H1 (cell line): ENCODE results near the gene DUSP1. TPM values are rescaled to one million over a fixed set of nuclear protein-coding genes. Genes with fewer than 3 reads are reported as not detected.
A peak's percentile ranks its signal among the peaks of the same experiment; 100 is the strongest.

Experiments
- CTCF ChIA-PET: fragments of 300-600 bp; sonication (Branson Sonifier 250); formaldehyde crosslinking; loops from one replicate; lab custom pipeline; 2021; ENCODE audit not compliant: partially characterized antibody; lab: Charles Lee
- POLR2A ChIA-PET: fragments of 300-600 bp; sonication (Branson Sonifier 250); formaldehyde crosslinking; loops from one replicate; lab custom pipeline; 2021; ENCODE audit warnings: inconsistent platforms; ENCODE audit not compliant: partially characterized antibody; lab: Charles Lee
- DNase-seq, 2 experiments: peaks; one replicate each; pipeline versions ENCODE4 v3.0.0 to v3.0.0-alpha.2; 2010 to 2022; ENCODE audit warnings: low spot score in 2 of 2, low read depth in 1 of 2, mixed read lengths in 1 of 2
- FAIRE-seq: peaks from 2 replicates; lab custom pipeline; 2011; peaks lifted over from hg19 to GRCh38; lab: Jason Lieb, UNC
- H2AFZ ChIP-seq: 2 replicates; pipeline ENCODE4 v1.8.1; 2012; ENCODE audit warnings: low read length, inconsistent platforms
- H2AK5ac ChIP-seq: 2 replicates; pipeline ENCODE4 v1.6.1; 2013; ENCODE audit warnings: low read depth, low read length
- H2BK120ac ChIP-seq: replicated peaks from 2 replicates; pipeline ENCODE3; 2013; ENCODE audit warnings: low read depth, low read length, inconsistent platforms
- H2BK12ac ChIP-seq: 2 replicates; pipeline ENCODE4 v1.6.1; 2013; ENCODE audit warnings: low read depth, low read length
- H2BK15ac ChIP-seq: 2 replicates; pipeline ENCODE4 v1.6.1; 2013; ENCODE audit warnings: low read length
- H2BK20ac ChIP-seq: 2 replicates; pipeline ENCODE4 v1.6.1; 2013; ENCODE audit warnings: low read length
- H2BK5ac ChIP-seq: 2 replicates; pipeline ENCODE4 v1.6.1; 2013; ENCODE audit warnings: low read depth, low read length
- H3K14ac ChIP-seq: 2 replicates; pipeline ENCODE4 v1.6.1; 2013; ENCODE audit warnings: inconsistent platforms; ENCODE audit not compliant: insufficient read length
- H3K18ac ChIP-seq: 2 replicates; pipeline ENCODE4 v1.6.1; 2013; ENCODE audit warnings: low read length; ENCODE audit errors: extremely low read depth
- H3K23ac ChIP-seq: 2 replicates; pipeline ENCODE4 v1.6.1; 2013; ENCODE audit warnings: inconsistent platforms; ENCODE audit not compliant: insufficient read length
- H3K23me2 ChIP-seq: 2 replicates; pipeline ENCODE4 v1.6.1; 2013; ENCODE audit warnings: low read depth, low read length
- H3K27ac ChIP-seq: 2 replicates; pipeline ENCODE4 v1.6.1; 2011; ENCODE audit warnings: low read depth, low read length, inconsistent platforms
- H3K27me3 ChIP-seq, 4 experiments: replicated peaks in 1 of 4; 1 replicate in 1 of 4; 2 replicates in 3 of 4; pipeline versions ENCODE4 v1.6.1 to v1.8.1; 2011 to 2013; ENCODE audit warnings: low read length in 3 of 4, mild to moderate bottlenecking in 3 of 4, inconsistent platforms in 2 of 4, mixed read lengths in 2 of 4, moderate library complexity in 1 of 4; ENCODE audit not compliant: control insufficient read depth in 3 of 4, insufficient read depth in 3 of 4; ENCODE audit errors: extremely low read depth in 1 of 4
- H3K36me3 ChIP-seq, 4 experiments: 2 replicates each; pipeline versions ENCODE4 v1.6.1 to v1.8.1; 2011 to 2013; ENCODE audit warnings: mild to moderate bottlenecking in 4 of 4, low read length in 3 of 4, moderate library complexity in 2 of 4, control low read depth in 1 of 4, inconsistent platforms in 1 of 4; ENCODE audit not compliant: insufficient read depth in 4 of 4, control insufficient read depth in 2 of 4
- H3K4ac ChIP-seq: replicated peaks from 2 replicates; pipeline ENCODE3; 2013; ENCODE audit warnings: low read length, low read depth, mixed read lengths, inconsistent platforms; ENCODE audit not compliant: insufficient read length
- H3K4me1 ChIP-seq, 4 experiments: replicated peaks in 1 of 4; 1 replicate in 1 of 4; 2 replicates in 3 of 4; pipeline versions ENCODE4 v1.6.1 to v1.8.1; 2011 to 2013; ENCODE audit warnings: low read length in 3 of 4, inconsistent platforms in 2 of 4, mixed read lengths in 1 of 4; ENCODE audit not compliant: insufficient read depth in 4 of 4, control insufficient read depth in 3 of 4
- H3K4me2 ChIP-seq, 2 experiments: 2 replicates each; pipeline versions ENCODE4 v1.6.1 to v1.8.1; 2011 to 2013; ENCODE audit warnings: low read depth in 2 of 2, low read length in 2 of 2, control low read depth in 1 of 2, inconsistent platforms in 1 of 2, mild to moderate bottlenecking in 1 of 2; ENCODE audit not compliant: insufficient read depth in 1 of 2
- H3K4me3 ChIP-seq, 4 experiments: fragments of 200-600, 300-600 bp in 1 of 4; sonication (generic), shearing (Covaris generic), sonication (Bioruptor Twin) in 1 of 4; 2 replicates each; pipeline versions ENCODE4 v1.5.1 to v1.8.1; 2011 to 2016; ENCODE audit warnings: low read length in 4 of 4, low read depth in 3 of 4, control low read depth in 2 of 4, inconsistent platforms in 2 of 4, mild to moderate bottlenecking in 2 of 4, mixed read lengths in 1 of 4, moderate library complexity in 1 of 4; ENCODE audit not compliant: insufficient read depth in 2 of 4; ENCODE audit errors: extremely low read depth in 1 of 4
- H3K56ac ChIP-seq: replicated peaks from 2 replicates; pipeline ENCODE3; 2013; ENCODE audit warnings: low read depth, mild to moderate bottlenecking, mixed read lengths, low read length, inconsistent platforms; ENCODE audit not compliant: insufficient read length
- H3K79me1 ChIP-seq: 2 replicates; pipeline ENCODE4 v1.6.1; 2013; ENCODE audit warnings: low read depth, low read length, control low read depth
- H3K79me2 ChIP-seq, 2 experiments: 2 replicates each; pipeline versions ENCODE4 v1.6.1 to v1.8.1; 2012 to 2013; ENCODE audit warnings: low read length in 2 of 2, mild to moderate bottlenecking in 2 of 2, inconsistent platforms in 1 of 2; ENCODE audit not compliant: insufficient read depth in 2 of 2, control insufficient read depth in 1 of 2
- H3K9ac ChIP-seq, 4 experiments: replicated peaks in 1 of 4; 1 replicate in 1 of 4; 2 replicates in 3 of 4; pipeline versions ENCODE4 v1.6.1 to v1.8.1; 2011 to 2013; ENCODE audit warnings: low read depth in 3 of 4, low read length in 3 of 4, control low read depth in 2 of 4, mild to moderate bottlenecking in 2 of 4, moderate library complexity in 2 of 4, inconsistent platforms in 1 of 4; ENCODE audit errors: extremely low read depth in 1 of 4
- H3K9me3 ChIP-seq, 2 experiments: 2 replicates each; pipeline versions ENCODE4 v1.6.1 to v1.8.1; 2012 to 2013; ENCODE audit warnings: mild to moderate bottlenecking in 2 of 2, moderate library complexity in 2 of 2, control low read depth in 1 of 2, inconsistent platforms in 1 of 2, low read depth in 1 of 2, low read length in 1 of 2, mixed read lengths in 1 of 2; ENCODE audit not compliant: insufficient read depth in 2 of 2
- H4K20me1 ChIP-seq, 2 experiments: replicated peaks in 1 of 2; 2 replicates each; pipeline versions ENCODE3 to v1.8.1; 2011 to 2013; ENCODE audit warnings: inconsistent platforms in 2 of 2, low read length in 2 of 2, mild to moderate bottlenecking in 1 of 2; ENCODE audit not compliant: insufficient read depth in 2 of 2, control insufficient read depth in 1 of 2
- H4K5ac ChIP-seq: 2 replicates; pipeline ENCODE4 v1.6.1; 2013; ENCODE audit warnings: low read length, low read depth, mixed read lengths, inconsistent platforms; ENCODE audit not compliant: insufficient read length
- H4K8ac ChIP-seq: 2 replicates; pipeline ENCODE4 v1.8.0; 2013; ENCODE audit warnings: mild to moderate bottlenecking, moderate library complexity, low read length, inconsistent platforms; ENCODE audit not compliant: insufficient read depth; ENCODE audit errors: extremely low read depth
- H4K91ac ChIP-seq: replicated peaks from 2 replicates; pipeline ENCODE3; 2013; ENCODE audit warnings: low read length, mixed read lengths, inconsistent platforms; ENCODE audit not compliant: insufficient read length
- ASH2L ChIP-seq: fragments of 200-600, 300-600 bp; sonication (generic); IDR thresholded peaks from one replicate; pipeline ENCODE4 v1.7.1; 2017; ENCODE audit warnings: low read length
- E2F6 ChIP-seq: IDR thresholded peaks from 2 replicates; pipeline ENCODE4 v1.6.1; 2012; ENCODE audit warnings: inconsistent platforms
- EP300 ChIP-seq, 2 experiments: IDR thresholded peaks; 1 replicate in 1 of 2; 2 replicates in 1 of 2; pipeline ENCODE4 v1.6.1; 2011 to 2012; ENCODE audit warnings: low read depth in 2 of 2, low read length in 2 of 2, mild to moderate bottlenecking in 2 of 2, borderline replicate concordance in 1 of 2, inconsistent platforms in 1 of 2, moderate library complexity in 1 of 2
- PHF8 ChIP-seq: fragments of 200-600 bp; sonication (generic); conservative IDR thresholded peaks from 2 replicates; pipeline ENCODE4 v1.7.1; 2012; ENCODE audit warnings: low read depth, mild to moderate bottlenecking, inconsistent platforms, low read length, moderate library complexity
- POLR2A ChIP-seq, 2 experiments: IDR thresholded peaks; 1 replicate in 1 of 2; 2 replicates in 1 of 2; pipeline ENCODE4 v1.6.1; 2011; ENCODE audit warnings: low read depth in 2 of 2, low read length in 2 of 2, mild to moderate bottlenecking in 2 of 2; ENCODE audit errors: control extremely low read depth in 1 of 2
- POLR2AphosphoS5 ChIP-seq: IDR thresholded peaks from 2 replicates; pipeline ENCODE4 v1.6.1; 2011; ENCODE audit warnings: low read depth, low read length
- POU5F1 ChIP-seq: IDR thresholded peaks from 2 replicates; pipeline ENCODE4 v1.6.1; 2011; ENCODE audit warnings: low read depth, mild to moderate bottlenecking, low read length, moderate library complexity
- RAD21 ChIP-seq, 2 experiments: IDR thresholded peaks in 1 of 2; conservative IDR thresholded peaks in 1 of 2; 2 replicates each; pipeline ENCODE4 v1.6.1; 2011; ENCODE audit warnings: low read depth in 2 of 2, low read length in 2 of 2, improper control_type of control experiment in 1 of 2, inconsistent platforms in 1 of 2, mild to moderate bottlenecking in 1 of 2, moderate library complexity in 1 of 2
- RBBP5 ChIP-seq: IDR thresholded peaks from 2 replicates; pipeline ENCODE4 v1.7.1; 2012; ENCODE audit warnings: low read depth, mild to moderate bottlenecking, inconsistent platforms, low read length, moderate library complexity, borderline replicate concordance
- RFX5 ChIP-seq: IDR thresholded peaks from 2 replicates; pipeline ENCODE4 v1.6.1; 2011; ENCODE audit warnings: low read depth, low read length, improper control_type of control experiment, borderline replicate concordance
- SAP30 ChIP-seq: fragments of 300-600 bp; sonication (generic); IDR thresholded peaks from 2 replicates; pipeline ENCODE4 v1.7.1; 2012; ENCODE audit warnings: low read length, moderate library complexity, mild to moderate bottlenecking, inconsistent platforms; ENCODE audit not compliant: insufficient read depth, insufficient replicate concordance
- TBP ChIP-seq: IDR thresholded peaks from 2 replicates; pipeline ENCODE4 v1.6.1; 2011; ENCODE audit warnings: low read depth, low read length, improper control_type of control experiment
- WGBS, 2 experiments: shearing (Covaris generic) in 1 of 2; methylation state at CpG; one replicate each; pipeline versions ENCODE4 v1.1.6 to v1.1.7; 2013 to 2015; ENCODE audit warnings: low lambda C conversion rate in 2 of 2, mixed read lengths in 2 of 2, inconsistent platforms in 1 of 2, low coverage in 1 of 2, missing lambda C conversion rate in 1 of 2; ENCODE audit not compliant: insufficient replicate concordance in 2 of 2, insufficient coverage in 1 of 2, insufficient read length in 1 of 2; ENCODE audit errors: extremely low coverage in 1 of 2, missing lambda C conversion rate in 1 of 2; 5-methylcytosine and 5-hydroxymethylcytosine counted together
- polyA plus RNA-seq, 7 experiments: library from polyadenylated mRNA; depleted of rRNA in 3 of 7; stranded (reverse) in 5 of 7; unstranded in 2 of 7; fragments of >200 nt in 5 of 7; fragments of 200-250 nt in 2 of 7; gene quantifications; 1 replicate in 5 of 7; 2 replicates in 1 of 7; 4 replicates in 1 of 7; pipeline versions ENCODE4 v1.2.1 to v1.2.3, GENCODE V29; 2011 to 2013; ENCODE audit warnings: missing spikeins in 2 of 7, mixed read lengths in 2 of 7
- total RNA-seq: library from RNA; stranded (reverse); fragmentation: NEBNext Ultra II Directional; extraction: Animal tissue kit (Norgen Biotek cat#: 25700); gene quantifications from 2 replicates; pipeline ENCODE4 v1.2.1, GENCODE V29; 2021

DUSP1 gene
- total and polyA plus RNA-seq, 2 of the 8 experiments (the other 6 are each of a cell fraction or from before 2014, with no cell fraction given), result 6.5 to 11.7 TPM

- ChIA-PET CTCF (interaction anchor here (0.6 to 1.6 kb wide), 6 partner anchors 10 to 125 kb away, joined by 3 to 7 read pairs (median 3); no protein-coding TSS in a partner anchor), POLR2A (interaction anchor here (0.9 kb wide), 1 partner anchor 37 kb away, joined by 3 read pairs; the partner anchor contains the start of gene DUSP1)
- Histone ChIP-seq H4K8ac (no peak overlapping the region), H3K9me3 (no peaks in the 10 kb centered on the region), H3K27me3 (peaks cover 0 to 2% (median 0%) of the 10 kb centered on the region in 4 experiments; a peak in 1 of 7 replicates), H3K36me3 (no peaks in the 10 kb centered on the region), H4K91ac (no peak overlapping the region), H4K5ac (no peak overlapping the region), H3K27ac (no peak overlapping the region), H3K79me1 (no peaks in the 10 kb centered on the region), H2AK5ac (no peak overlapping the region), H3K79me2 (no peaks in the 10 kb centered on the region), H2AFZ (no peak overlapping the region; the same call in 1 of the 2 replicates), H3K18ac (no peak overlapping the region), H3K4me2 (0 out of 4 replicates have a peak overlapping the region, but pooled peaks of 1 of the 2 experiments have one; percentile 22), H2BK12ac (0 out of 2 replicates have a peak overlapping the region, but pooled peaks have one; percentile 27), H3K14ac (no peak overlapping the region), H3K23ac (no peak overlapping the region), H2BK15ac (no peak overlapping the region), H3K23me2 (no peaks in the 10 kb centered on the region), H3K4ac (no peak overlapping the region), H3K4me1 (no peaks in the 10 kb centered on the region; a peak in 1 of 7 replicates), H3K9ac (no peak overlapping the region), H2BK120ac (no peak overlapping the region), H2BK20ac (no peak overlapping the region), H3K4me3 (no peak overlapping the region), H3K56ac (no peak overlapping the region), H4K20me1 (no peaks in the 10 kb centered on the region), H2BK5ac (no peak overlapping the region)
- no peak for DNase-seq
- no peak for TF ChIP-seq POLR2A (IDR thresholded peaks at IDR 0.05; ENCODE audit: control extremely low read depth in 1 of 2, low read depth in 2 of 2, low read length in 2 of 2)
- TF ChIP-seq ASH2L, result no peak
- TF ChIP-seq POLR2AphosphoS5, result no peak
- TF ChIP-seq RFX5, result no peak
- no peak for TF ChIP-seq E2F6
- no peak for TF ChIP-seq EP300 (IDR thresholded peaks at IDR 0.05; ENCODE audit: borderline replicate concordance in 1 of 2, low read depth in 2 of 2, low read length in 2 of 2)
- TF ChIP-seq PHF8, result no peak
- no peak for TF ChIP-seq RAD21 (IDR thresholded peaks at IDR 0.05 in 1 of 2, conservative IDR thresholded peaks at IDR 0.05 in 1 of 2; ENCODE audit: low read depth in 2 of 2, low read length in 2 of 2)
- no peak for TF ChIP-seq TBP
- no peak for TF ChIP-seq RBBP5
- TF ChIP-seq SAP30, result no peak
- TF ChIP-seq POU5F1, result no peak
- 91% methylated on average over 11 of the region's 11 CpGs; no CpG with 5 or more reads in 1 of the 2 experiments for WGBS, 2 experiments
- no peak for FAIRE-seq
Observed at GRCh38 chr5:172807766-172808311, 36.8 kb upstream of the DUSP1 start.
